ENCODE results near the gene CACNB4.
A peak's percentile ranks its signal among the peaks of the same experiment; 100 is the strongest.
"Not testable (repeated sequence)": the region's sequence is repeated elsewhere in the genome, so short reads cannot be mapped to it uniquely, and the experiment has no call there.

CACNB4 gene

DNA sequence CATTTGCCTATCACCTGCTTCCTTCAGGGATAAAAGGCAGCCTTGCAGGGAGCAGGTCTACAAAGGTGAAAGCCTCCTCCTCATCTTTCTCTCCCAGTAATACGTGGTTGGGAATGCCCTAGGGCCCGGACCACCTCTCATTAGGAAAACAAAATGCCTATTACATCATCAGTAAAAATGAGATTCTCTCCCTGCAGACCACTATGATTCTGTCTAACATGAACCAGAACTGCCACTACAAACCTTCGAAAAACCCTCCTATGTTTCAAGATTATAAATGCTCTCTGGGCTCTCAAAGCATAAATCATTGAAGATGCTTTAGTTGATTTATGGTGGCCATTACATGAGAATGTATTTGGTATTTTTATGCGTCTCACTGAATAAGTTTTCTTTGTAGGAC, 162.2 kb downstream of the CACNB4 start:
- no peak for DNase-seq

DNA sequence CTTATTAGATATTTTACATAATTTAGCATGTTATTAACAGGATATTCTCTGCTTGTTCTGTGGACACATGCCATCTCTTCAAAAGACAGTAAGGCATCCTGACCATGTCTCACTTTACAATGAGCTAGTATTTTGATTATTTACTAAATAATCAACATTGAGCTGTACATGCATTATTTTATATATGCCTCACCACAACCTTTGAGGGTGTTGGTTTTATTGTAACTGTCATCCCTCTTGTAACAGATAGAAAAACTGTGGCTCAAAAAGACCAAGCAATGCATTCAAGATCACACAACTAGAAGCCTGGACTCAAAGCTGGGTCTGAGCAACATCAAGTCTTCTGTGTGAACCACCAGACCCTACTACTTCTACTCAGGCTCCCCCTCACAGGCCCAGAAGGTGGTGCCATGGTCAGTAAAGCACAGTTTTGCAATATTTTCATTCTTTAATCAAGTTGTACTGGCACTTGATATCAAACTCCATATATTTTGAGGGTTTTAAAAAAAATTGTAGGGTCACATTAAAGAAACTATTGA, 165.5 kb downstream of the CACNB4 start:
- DNase-seq = no peak

DNA sequence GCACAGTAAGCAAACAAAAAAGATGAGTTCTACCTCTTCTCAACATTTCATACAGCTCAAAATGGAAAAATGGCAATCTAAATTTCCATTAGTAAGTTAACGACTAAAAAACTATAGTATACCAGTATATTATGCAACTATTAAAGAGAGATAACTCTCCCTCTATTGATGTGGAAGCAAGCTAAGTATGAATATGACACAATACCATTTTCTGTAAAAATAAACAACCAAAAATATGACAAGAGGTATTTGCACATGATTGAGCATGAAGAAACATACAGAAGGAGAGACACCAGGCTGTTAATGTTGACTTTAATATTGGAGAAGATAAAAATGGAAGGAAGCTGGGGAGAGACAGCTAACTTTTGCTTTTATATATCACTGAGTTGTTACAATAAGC, 167.1 kb downstream of the CACNB4 start:
- no peak for DNase-seq

DNA sequence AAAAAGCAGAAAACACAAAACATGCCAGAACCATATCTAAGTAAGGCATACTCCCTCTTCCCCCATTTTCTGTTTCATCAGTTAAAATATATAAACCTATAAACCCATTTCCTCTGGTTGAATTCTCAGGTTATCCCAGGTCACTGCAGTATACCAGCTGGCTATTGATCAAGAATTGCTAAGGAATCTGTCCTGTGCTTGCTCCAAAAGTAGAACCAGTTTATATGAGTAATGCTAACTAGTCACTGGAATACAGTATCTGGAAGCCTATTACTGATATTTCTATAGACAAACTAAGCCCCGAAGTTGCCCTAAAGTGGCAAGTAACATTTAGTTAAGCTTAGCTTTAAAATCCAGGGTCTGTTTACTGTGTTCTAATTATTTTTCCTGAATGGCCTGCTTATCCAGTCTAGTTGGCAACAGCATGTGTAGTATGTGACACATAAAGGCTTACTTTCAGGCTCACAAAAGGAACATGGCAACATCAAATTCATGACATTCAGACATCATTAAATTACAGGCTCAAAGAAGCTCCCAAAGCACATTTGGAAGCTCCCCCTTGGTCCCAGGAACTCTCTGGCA, 167.7 kb downstream of the CACNB4 start:
- DNase-seq = no peak

DNA sequence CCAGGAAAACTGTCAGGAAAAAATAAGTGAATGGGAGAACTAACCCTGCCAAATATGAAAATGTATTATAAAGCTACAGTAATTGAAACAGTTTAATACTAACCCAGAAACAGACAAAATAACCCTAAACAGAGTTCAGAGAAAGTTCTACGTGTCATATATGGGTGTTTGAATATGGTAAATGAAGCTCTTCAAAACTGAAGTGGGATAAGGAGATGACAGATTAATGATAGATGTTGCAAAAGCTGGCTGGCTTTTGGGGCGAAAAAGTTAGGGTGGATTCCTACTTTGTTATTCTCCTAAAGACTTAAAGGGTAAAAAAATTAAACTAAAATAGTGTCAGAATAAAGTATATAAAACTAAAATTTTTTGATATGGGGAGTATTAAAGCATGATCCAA, 168.8 kb downstream of the CACNB4 start:
- DNase-seq = no peak

DNA sequence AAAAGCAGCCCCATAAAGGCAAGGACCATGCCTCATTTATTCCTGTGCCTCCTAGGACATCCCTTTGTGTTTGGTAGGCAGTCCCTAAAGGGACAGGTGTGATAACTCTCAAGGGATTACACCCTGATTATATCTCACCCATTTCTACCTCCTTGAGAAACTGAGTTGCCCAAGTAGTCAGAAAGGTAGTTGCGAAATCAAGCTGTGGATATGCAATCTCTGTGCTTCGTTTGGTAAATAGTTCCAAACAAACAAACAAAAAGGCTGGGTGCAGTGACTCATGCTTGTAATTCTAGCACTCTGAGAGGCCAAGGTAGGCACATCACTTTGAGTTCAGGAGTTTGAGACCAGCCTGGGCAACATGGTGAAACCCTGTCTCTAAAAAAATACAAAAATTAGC, 170.5 kb downstream of the CACNB4 start:
- no peak for DNase-seq

DNA sequence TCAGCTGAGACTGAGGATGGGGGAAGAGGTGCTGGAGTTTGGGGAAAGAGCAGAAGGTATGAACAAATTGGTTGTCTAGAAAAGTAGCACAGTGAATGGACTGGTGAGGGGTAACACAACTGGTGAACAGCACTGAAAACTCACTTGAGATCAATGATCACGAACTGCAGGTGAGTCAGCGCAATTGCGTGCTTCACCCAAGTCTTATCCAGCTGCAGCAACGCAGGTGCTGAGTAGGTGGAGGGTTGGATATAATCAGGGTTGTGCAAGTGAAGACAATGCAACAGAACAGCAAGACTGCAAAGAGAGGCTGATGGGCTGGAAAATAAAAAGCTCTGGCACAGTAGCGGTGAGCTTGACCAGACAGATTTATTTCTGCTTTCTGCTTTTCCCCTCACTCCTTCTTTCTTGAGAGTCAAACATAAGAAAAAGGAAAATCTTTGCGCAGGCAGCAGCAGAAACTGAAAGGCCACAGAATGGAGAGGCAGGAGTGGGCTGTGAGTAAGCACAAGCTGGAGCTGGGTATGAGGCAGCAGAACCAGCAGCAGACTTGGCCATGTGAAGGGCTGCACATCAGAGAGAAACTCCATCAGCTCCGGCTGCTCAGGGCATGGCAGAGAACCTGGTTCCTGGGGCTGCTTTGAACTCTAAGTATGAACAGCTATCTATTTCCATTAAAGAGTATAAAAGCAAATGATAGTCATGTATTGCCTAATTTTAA, 171.2 kb downstream of the CACNB4 start:
- no peak for DNase-seq

DNA sequence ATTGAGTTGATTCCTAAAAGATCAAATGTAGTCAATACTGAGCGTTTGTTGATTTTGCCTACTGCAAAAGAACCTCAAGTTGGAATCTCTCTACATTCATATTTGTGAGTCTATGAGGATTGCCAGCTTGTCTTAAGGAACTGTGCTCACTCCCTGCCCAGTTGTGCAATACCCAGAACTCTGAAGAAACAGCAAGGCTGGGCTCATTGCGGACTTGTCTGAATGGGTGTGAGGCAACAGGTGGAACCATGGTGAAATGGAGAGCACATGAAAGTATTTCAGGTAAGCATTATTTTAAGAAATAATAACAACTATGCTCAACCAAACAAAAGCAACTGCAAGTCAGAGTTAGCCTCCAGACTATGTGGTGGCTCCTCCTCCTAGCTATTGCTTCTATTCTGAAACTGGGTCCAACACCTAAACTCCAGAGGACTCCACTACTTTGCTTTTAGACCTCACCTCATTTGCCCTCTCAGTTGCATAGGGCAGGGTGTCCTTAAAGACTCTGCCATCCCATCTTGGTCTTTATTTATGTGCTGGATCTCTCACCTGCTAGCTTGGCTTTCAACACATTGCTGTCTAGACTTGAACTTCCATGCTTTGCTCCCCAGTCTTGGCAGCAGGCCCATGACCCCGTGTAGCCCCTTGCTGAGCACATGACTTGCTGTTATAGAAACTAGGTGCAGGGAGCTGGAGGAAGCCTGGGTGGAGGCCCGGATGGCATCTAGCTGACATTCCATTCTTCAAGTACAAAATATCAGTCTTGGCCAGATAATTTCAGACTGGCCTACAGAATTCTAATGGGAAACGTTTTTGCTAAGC, 175.8 kb downstream of the CACNB4 start:
- DNase-seq = no peak

DNA sequence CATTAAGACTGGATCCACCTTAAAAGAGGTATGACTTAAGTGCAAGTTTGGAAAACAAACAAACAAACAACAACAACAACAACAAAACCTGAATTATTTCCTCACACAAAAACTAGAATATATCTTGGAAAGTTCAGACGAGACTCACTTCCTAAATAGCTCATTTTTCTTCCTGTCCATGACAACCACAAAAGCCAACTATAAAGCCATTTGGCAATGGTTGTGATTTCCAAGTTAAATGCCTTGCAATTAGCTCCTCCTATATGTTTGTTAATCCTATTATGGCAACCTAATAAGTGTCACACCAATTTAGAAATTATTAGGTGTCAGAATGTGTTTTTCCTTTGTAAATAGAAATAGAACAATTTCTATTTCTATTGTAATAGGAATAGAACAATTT, 179.1 kb downstream of the CACNB4 start:
- no peak for DNase-seq

DNA sequence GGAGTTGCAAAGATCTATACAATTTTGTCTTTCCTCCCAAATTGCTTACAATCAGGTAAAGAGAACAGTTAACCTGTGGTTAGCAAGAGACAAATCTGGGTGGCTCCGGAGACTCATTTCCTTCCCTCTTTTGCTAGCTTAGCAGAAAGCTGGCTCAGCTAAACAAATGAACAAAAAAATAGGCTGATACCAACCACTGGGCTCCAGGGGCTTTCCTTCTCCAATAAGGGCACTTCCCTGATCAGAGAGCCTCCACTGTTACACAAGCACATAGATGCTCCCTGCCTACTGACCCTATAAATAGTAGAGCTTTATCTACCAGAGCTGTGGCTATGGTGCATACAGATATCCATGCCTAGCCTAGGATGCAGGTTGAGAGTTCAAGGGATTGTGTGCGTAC, 180.5 kb downstream of the CACNB4 start:
- no peak for DNase-seq

DNA sequence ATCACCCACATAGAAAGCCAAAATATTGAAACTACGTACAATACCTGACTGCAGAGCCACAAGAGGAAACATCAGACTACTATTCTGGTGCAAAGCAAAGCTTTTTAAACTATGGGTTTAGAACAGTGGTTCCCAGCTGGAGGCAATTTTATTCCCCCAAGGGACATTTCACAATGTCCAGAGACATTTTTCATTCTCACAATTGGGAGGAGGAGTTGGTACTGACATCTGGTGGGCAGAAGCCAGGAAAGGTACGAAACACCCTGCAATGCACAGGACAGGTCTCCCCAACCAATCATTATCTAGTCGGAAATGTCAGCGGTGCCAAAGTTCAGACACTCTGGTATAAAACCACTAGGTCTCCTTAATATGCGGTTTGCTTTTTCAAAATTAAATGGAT, 182.2 kb downstream of the CACNB4 start:
- DNase-seq = no peak

DNA sequence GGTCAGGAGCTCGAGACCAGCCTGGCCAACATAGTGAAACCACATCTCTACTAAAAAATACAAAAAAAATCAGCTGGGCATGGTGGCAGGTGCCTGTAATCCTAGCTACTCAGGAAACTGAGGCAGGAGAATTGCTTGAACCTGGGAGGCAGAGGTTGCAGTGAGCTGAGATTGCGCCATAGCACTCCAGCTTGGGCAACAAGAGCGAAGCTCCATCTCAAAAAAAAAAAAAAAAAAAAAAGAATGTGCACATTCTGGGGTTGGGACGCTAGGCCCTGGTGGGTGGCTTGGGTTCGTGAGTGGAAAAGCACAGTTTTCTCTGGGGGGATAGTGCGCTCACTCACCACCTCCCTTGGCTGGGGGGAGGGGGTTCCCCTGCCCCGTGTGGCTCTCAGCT, 183.2 kb downstream of the CACNB4 start:
- not testable (repeated sequence) for DNase-seq

DNA sequence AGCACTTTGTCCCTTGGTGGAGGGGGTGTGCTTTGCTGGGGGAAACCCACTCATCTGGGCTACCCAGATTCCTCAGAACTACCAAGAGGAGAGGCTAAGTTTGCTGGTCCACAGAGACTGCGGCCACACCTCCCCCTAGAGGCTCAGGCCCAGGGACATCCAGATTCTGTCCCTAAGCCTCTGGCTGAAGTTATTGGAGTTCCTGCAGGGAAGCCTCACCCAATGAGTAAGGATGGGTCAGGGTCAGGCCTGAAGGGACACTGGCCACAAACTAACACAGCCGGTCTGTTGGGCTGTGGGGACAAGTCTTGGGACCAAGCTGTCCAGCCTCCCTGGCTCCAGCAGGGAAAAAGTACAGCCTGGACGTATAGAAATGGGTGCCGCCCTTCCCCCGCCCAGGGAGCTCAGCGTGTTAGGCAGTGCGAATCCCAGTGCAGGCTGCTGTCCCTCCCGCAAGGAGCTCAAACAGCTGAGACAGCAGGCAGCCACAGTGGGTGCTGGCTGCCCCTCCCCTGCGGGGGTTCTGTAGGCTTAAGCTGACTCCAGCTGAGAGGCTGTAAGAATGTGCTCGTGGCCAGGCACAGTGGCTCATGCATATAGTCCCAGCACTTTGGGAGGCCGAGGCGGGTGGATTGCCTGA, 183.7 kb downstream of the CACNB4 start:
- no peak for DNase-seq

DNA sequence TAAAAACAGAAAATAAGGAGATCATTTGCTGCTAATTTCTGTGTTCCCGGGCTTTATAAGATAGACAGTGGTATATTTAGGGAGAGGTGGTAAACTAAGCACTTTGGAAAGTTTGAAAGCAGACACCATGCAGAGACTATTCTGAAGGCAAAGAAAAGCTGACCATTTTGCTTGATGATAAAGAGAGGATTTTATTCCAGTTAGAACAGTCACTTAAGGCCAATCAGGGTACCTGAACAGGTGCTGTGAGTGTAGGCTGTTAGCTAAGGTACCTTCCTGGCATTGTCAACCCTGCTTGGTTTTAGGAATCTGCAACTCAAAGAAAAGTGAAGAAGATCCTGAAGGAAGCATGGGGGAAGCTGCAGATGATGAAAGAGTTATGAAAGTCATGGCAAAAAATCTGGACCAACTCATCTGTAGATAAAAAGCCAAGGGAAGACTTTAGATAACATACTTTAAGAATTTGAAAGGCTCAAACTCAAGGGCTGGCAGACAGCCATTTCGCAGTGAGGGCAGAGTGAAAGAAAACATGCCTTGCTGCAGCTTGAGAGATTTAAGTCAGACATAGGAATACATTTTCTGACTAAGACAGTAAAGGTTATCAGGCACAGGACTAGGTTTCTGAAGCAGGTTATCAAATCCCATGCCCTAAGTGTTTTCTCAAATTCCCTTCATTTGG, 190.5 kb downstream of the CACNB4 start:
- no peak for DNase-seq

DNA sequence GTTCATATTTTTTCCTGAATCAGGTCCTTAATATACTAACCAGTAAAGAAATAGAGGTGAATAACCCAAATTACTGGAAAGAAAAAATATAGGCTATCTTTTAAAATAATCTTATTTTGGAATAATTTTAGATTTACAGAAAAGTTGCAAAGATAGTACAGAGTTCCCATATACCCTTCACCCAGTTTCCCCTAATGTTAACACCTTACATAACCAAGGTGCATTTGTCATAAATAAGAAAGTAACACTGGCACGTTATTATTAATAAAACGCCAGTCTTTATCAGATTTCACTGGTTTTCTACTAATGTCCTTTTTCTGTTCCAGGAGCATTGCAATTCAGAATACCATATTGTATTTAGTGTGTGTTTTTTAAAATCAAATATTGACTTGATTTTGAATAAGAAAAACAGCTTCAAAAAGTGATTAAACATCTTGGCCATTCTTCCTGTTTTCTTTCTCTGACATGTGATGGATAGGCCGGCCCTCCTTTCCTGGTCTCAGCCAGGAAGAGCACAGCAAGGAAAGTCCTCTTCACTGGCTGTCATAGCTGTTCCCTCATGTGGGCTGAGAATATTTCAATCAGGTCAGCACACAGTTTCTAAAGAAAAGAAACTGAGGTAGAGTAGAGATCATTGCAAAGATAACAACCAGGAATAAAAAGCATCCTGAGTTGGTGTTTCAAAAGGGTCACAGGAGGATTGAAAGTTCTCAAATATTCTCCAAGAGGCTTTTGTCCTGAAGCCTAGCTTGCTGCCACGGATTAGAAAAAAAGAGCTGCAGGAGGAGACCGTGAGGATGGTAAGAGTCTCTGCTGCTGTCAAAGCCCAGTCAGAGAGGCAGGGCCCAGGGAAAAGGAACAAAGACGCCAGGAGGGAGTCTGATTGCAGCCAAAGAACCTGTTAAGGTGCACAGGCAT, 191.3 kb downstream of the CACNB4 start:
- DNase-seq = no peak

DNA sequence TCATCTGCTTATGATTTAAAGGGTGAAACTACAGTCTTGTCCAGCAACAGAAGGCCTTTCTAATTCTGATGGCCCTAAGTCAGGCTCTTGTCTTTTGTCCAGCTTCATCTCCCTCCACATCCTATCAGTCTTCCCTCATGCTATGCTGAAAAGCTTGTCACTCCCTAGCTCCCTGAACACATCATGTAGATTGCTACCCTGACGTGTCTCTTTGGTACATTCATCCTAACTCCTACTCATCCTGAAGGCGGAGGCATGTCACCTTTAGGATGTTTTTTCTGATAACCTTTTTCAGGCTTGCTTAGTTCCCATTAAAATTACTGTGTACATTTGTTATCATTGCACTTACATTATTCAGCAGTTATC, 192.2 kb downstream of the CACNB4 start:
- DNase-seq = no peak

DNA sequence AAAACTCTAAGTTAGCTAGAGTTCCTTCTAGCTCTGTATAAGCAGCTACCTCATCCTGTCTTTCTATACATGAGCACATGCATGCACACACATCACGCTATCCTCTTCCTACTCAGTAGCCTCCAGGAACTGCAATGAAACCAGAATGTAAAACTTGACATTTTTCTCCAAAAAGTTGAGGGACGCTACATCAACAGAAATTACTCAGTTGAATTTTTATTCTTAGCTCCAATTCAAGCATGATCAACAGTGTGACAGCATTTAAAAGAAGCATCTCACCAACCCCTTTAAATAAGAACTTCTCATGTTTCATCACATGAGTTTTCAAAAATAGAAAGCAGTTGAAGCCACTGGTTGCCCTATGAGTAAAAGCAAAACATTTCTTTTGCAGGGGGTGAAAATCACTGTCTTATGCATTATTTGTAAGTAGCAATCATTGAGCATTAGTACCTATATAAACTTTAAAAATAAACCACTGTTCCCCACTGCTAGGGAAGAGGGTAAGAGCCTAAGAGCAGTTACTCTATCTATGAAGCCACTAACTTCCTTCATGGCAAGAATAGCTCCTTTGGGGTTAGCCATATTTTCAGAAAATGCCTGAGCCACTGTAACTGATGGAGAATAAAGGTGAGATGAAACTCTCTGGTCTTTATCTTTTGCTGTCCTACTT, 192.7 kb downstream of the CACNB4 start:
- DNase-seq = no peak

DNA sequence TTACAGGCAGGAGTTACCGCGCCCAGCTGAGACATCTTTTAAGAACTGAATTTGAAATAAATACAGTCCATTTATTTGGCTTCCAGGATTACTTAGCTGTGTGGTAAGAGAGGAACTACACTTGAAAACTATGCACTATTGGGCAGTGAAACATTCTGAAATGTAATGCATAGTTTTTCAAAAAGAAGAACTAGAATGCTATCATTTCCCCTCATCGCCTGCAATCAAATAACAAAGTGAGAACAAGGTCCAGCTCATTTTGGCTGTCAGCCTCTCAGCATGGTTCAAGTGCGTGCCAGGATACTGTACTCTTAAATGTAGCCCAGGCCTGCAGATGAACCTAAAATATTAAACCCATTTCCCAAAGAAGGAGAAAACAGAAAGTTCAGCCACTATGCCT, 194.0 kb downstream of the CACNB4 start:
- DNase-seq = no peak

DNA sequence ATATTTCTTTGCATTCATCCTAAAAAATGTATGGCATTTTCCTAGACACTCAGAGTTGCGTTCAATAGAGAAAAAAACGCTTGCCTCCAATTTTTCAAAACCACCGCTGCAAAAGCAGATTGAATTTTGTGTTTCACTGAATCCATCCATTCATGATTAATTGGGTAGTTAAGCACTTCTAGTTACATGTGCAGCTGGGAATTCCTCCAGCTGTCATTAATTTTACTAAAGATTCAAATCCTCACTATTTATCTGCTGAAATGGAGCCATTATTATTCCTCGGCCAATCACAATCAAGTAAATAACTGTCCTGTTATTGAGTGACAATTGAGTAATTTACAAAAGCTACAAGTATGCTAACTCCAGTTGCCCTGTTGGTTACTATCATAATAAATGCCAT, 194.8 kb downstream of the CACNB4 start:
- peak; percentile 12 for DNase-seq

DNA sequence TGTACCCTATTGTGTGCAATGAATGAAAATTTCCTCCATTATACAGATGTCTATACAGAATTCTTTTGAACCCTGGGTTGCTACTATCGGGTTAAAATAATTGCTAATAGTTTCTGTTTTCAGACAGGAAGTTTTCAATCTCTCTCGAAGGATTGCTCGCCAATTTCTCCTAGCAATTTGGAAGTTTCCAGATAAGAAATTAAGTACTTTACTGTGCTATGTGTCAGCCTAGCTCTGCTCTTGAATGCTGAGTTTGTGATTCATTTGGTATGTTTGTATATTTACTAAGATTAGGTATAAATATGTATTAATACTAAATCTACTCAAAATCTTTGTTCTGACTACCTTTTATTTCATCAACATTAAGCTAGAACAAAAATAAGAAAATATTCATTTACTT, 196.0 kb downstream of the CACNB4 start:
- no peak for DNase-seq

DNA sequence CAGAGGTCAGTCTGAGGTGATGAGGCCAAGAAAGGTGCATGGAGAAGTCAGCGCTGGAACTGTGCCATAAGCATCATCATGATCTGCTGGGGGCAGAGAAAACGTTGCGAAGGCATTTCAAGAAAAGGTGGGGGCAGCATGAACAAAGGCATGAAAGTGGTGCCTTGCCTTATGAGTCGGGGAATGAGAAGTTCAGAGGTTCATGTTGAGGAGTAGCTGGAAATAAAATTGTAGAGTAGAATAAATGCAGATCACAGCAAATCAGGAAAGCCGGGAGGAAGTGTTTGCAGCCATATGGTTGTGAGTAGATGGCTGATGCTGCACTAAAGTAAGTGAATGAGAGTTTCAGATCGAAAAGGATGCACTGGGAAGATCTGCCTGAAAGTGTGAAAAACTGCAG, 198.5 kb downstream of the CACNB4 start:
- DNase-seq = no peak
